ENCODE measurements around the gene NHSL2. TPM values are rescaled to one million over a fixed set of nuclear protein-coding genes. Genes with fewer than 3 reads are reported as not detected.
A peak's percentile ranks its signal among the peaks of the same experiment; 100 is the strongest.

Gene NHSL2
- total RNA-seq, 1 experiment from 2014 or later, result 0.07 TPM

GRCh38 chrX:72128881-72129280, 218.2 kb downstream of the NHSL2 start:
- TF ChIP-seq CTCF (conservative IDR thresholded peaks at IDR 0.05; ENCODE audit: low read depth, low read length) (peak; percentile 70), EZH2phosphoT487 (IDR thresholded peaks at IDR 0.05; ENCODE audit: borderline replicate concordance, low read length) (no peak), EZH2 (IDR thresholded peaks at IDR 0.05; ENCODE audit: low read length, unreplicated experiment) (no peak)
- no peaks in the 10 kb centered on the region for H3K79me2 ChIP-seq (ENCODE audit: low read length)
- no peaks in the 10 kb centered on the region for H4K20me1 ChIP-seq (ENCODE audit: low read length)
- ATAC-seq (no peak), DNase-seq (peak; percentile 44)
- H3K9ac ChIP-seq (ENCODE audit: low read length), result no peak overlapping the region
- no peaks in the 10 kb centered on the region for H3F3A ChIP-seq (ENCODE audit: low read length, unreplicated experiment)
- no peaks in the 10 kb centered on the region for H3K9me2 ChIP-seq (replicated peaks; ENCODE audit: low read length)
- peaks cover 5% of the 10 kb centered on the region; the same call in 1 of the 2 replicates for H3K4me1 ChIP-seq (ENCODE audit: insufficient read depth, low read length)
- ChIA-PET CTCF (no interaction called here), POLR2A (ENCODE audit: unreplicated experiment) (no interaction called here)
- intact Hi-C loops (cut with micrococcal nuclease), result loop anchor here (5.0 kb wide), 1 partner anchor 53 kb away; the partner anchor contains the start of gene PIN4
- no peak overlapping the region for H3K4me2 ChIP-seq (ENCODE audit: low read length)
- no peak overlapping the region for H2AFZ ChIP-seq (ENCODE audit: low read length)
- no peak overlapping the region for H3K27ac ChIP-seq (ENCODE audit: low read length)
- peaks cover 12% of the 10 kb centered on the region for H3K27me3 ChIP-seq (ENCODE audit: low read length)
- no peaks in the 10 kb centered on the region for H3K36me3 ChIP-seq (ENCODE audit: low read depth, low read length)
- no peak overlapping the region for H3K4me3 ChIP-seq (ENCODE audit: low read length)
- no TSS peak for BruUV-seq (replicated peaks)
- H3K9me3 ChIP-seq (ENCODE audit: low read length), result no peaks in the 10 kb centered on the region

GRCh38 chrX:72129661-72130060, 219.0 kb downstream of the NHSL2 start:
- H3K4me1 ChIP-seq (ENCODE audit: insufficient read depth, low read length), result peaks cover 5% of the 10 kb centered on the region; the same call in 1 of the 2 replicates

More at GRCh38 chrX:72129661-72130060, 219.0 kb downstream of the NHSL2 start:
- ATAC-seq (no peak), DNase-seq (no peak)
- BruUV-seq (replicated peaks), result TSS peak; percentile 37
- no peak overlapping the region for H3K9ac ChIP-seq (ENCODE audit: low read length)
- H3K4me3 ChIP-seq (ENCODE audit: low read length), result no peak overlapping the region
- H3K27ac ChIP-seq (ENCODE audit: low read length), result no peak overlapping the region
- no peaks in the 10 kb centered on the region for H4K20me1 ChIP-seq (ENCODE audit: low read length)
- ChIA-PET CTCF (no interaction called here), POLR2A (ENCODE audit: unreplicated experiment) (no interaction called here)
- H3K36me3 ChIP-seq (ENCODE audit: low read depth, low read length), result no peaks in the 10 kb centered on the region
- TF ChIP-seq EZH2phosphoT487 (IDR thresholded peaks at IDR 0.05; ENCODE audit: borderline replicate concordance, low read length) (no peak), CTCF (conservative IDR thresholded peaks at IDR 0.05; ENCODE audit: low read depth, low read length) (no peak), EZH2 (IDR thresholded peaks at IDR 0.05; ENCODE audit: low read length, unreplicated experiment) (no peak)
- no peaks in the 10 kb centered on the region for H3K79me2 ChIP-seq (ENCODE audit: low read length)
- H3F3A ChIP-seq (ENCODE audit: low read length, unreplicated experiment), result no peaks in the 10 kb centered on the region
- intact Hi-C loops (cut with micrococcal nuclease), result loop anchor here (5.0 kb wide), 1 partner anchor 53 kb away; the partner anchor contains the start of gene PIN4
- no peaks in the 10 kb centered on the region for H3K9me3 ChIP-seq (ENCODE audit: low read length)
- H3K9me2 ChIP-seq (replicated peaks; ENCODE audit: low read length), result no peaks in the 10 kb centered on the region
- no peak overlapping the region for H2AFZ ChIP-seq (ENCODE audit: low read length)
- H3K4me2 ChIP-seq (ENCODE audit: low read length), result no peak overlapping the region
- H3K27me3 ChIP-seq (ENCODE audit: low read length), result peaks cover 12% of the 10 kb centered on the region
